ENCODE measurements around the gene TXK.

TXK gene

GRCh38 chr4:48133669-48134068 lies 381 bp downstream of the TXK start:
- no peak for DNase-seq

GRCh38 chr4:48131736-48132135 lies 2.3 kb downstream of the TXK start:
- DNase-seq: no peak

- no peak for DNase-seq
Observed at GRCh38 chr4:48130100-48130499, 4.0 kb downstream of the TXK start.

GRCh38 chr4:48129307-48130014 lies 4.6 kb downstream of the TXK start:
- peak; percentile 22 to 29 for DNase-seq

GRCh38 chr4:48127682-48128404 lies 6.2 kb downstream of the TXK start:
- DNase-seq: peak; percentile 67 to 70

- DNase-seq: no peak
Observed at GRCh38 chr4:48127231-48127630, 6.8 kb downstream of the TXK start.

GRCh38 chr4:48126621-48127020 lies 7.4 kb downstream of the TXK start:
- no peak for DNase-seq

- DNase-seq: no peak
Observed at GRCh38 chr4:48124870-48125269, 9.2 kb downstream of the TXK start.

- no peak for DNase-seq
Observed at GRCh38 chr4:48122756-48123155, 11.3 kb downstream of the TXK start.

GRCh38 chr4:48121180-48121579 lies 12.9 kb downstream of the TXK start:
- DNase-seq: no peak

- no peak for DNase-seq
Observed at GRCh38 chr4:48120132-48120531, 13.9 kb downstream of the TXK start.

GRCh38 chr4:48119646-48120045 lies 14.4 kb downstream of the TXK start:
- DNase-seq: no peak

- no peak for DNase-seq
Observed at GRCh38 chr4:48118081-48118480, 16.0 kb downstream of the TXK start.

- DNase-seq: no peak
Observed at GRCh38 chr4:48116582-48116981, 17.5 kb downstream of the TXK start.

- no peak for DNase-seq
Observed at GRCh38 chr4:48114412-48114811, 19.6 kb downstream of the TXK start.

GRCh38 chr4:48112017-48112667 lies 21.9 kb downstream of the TXK start:
- DNase-seq: no peak

GRCh38 chr4:48110452-48110978 lies 23.5 kb downstream of the TXK start:
- DNase-seq: no peak

GRCh38 chr4:48109413-48110263 lies 24.4 kb downstream of the TXK start:
- DNase-seq: peak in 1 of 2 donors; percentile 65

- no peak for DNase-seq
Observed at GRCh38 chr4:48108309-48109073, 25.6 kb downstream of the TXK start.

GRCh38 chr4:48105230-48105629 lies 28.8 kb downstream of the TXK start:
- DNase-seq: no peak

- DNase-seq: no peak
Observed at GRCh38 chr4:48103483-48104139, 30.4 kb downstream of the TXK start.
